Suprapubic skin (tissue), 4 donors: ENCODE measurements around the gene PLB1.

Experiments
- EP300 ChIP-seq: sonication (generic); formaldehyde crosslinking; IDR thresholded peaks from one replicate; pipeline ENCODE4 v1.6.1; 2017; ENCODE audit warnings: antibody characterized with exemption
- POLR2A ChIP-seq, 2 donors: fragments of 450-650 bp; IDR thresholded peaks; one replicate each; pipeline ENCODE4 v1.6.1; 2017; ENCODE audit warnings: antibody characterized with exemption in 2 of 2, mild to moderate bottlenecking in 2 of 2, moderate library complexity in 2 of 2
- POLR2AphosphoS5 ChIP-seq, 3 donors: sonication (generic); formaldehyde crosslinking; IDR thresholded peaks; one replicate each; pipeline ENCODE4 v1.6.1; 2017; ENCODE audit warnings: antibody characterized with exemption in 3 of 3
- TF ChIP-seq, protein P1 (sequence below), 2 donors: fragments of 200-600 bp in 1 of 2; fragments of 450-650 bp in 1 of 2; sonication (generic) in 1 of 2; IDR thresholded peaks; one replicate each; pipeline ENCODE4 v1.5.1; 2016 to 2019; ENCODE audit warnings: antibody characterized with exemption in 2 of 2, mild to moderate bottlenecking in 1 of 2, moderate library complexity in 1 of 2

DNA sequence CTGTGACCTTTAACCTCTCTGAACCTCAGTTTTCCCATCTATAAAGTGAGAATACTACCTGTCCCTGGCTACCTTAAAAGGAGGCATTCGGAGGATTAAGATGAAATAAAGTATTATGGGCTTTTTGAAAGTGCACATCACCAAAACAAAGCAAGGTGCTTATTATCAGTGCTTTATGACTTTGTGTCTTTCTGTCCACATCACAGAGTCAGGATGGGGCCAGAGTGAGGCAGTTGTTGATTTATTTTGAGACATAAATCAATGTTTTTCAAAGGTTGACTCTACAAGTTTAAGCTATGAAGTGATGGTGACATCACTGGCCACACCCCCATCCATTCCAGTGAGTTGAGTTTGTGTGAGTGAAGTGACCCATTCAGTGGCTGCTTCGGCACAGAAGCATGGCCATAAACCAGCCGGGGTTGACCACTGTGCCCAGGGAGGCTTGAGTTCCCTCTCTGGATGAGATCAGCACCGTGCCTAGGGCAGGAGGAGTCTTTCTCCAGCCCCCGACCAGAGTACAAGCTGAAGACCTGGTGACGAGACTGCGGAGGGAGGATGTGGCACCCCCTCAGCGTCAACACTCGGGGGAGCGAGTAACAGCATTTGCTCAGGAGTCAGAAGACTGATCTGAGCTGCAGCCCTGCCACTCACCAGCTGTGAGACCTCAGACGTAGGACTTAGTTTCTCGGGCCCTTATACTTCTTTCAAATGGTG is 166.8 kb downstream of the PLB1 start:
- TF ChIP-seq, protein P1, sequence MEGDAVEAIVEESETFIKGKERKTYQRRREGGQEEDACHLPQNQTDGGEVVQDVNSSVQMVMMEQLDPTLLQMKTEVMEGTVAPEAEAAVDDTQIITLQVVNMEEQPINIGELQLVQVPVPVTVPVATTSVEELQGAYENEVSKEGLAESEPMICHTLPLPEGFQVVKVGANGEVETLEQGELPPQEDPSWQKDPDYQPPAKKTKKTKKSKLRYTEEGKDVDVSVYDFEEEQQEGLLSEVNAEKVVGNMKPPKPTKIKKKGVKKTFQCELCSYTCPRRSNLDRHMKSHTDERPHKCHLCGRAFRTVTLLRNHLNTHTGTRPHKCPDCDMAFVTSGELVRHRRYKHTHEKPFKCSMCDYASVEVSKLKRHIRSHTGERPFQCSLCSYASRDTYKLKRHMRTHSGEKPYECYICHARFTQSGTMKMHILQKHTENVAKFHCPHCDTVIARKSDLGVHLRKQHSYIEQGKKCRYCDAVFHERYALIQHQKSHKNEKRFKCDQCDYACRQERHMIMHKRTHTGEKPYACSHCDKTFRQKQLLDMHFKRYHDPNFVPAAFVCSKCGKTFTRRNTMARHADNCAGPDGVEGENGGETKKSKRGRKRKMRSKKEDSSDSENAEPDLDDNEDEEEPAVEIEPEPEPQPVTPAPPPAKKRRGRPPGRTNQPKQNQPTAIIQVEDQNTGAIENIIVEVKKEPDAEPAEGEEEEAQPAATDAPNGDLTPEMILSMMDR (IDR thresholded peaks at IDR 0.05), result no peak
- TF ChIP-seq POLR2AphosphoS5 (IDR thresholded peaks at IDR 0.05) (no peak), POLR2A (IDR thresholded peaks at IDR 0.05) (no peak), EP300 (no peak)
